GDM1 (cell line): ENCODE data around the gene GRK2.
"Not testable (repeated sequence)": the region's sequence is repeated elsewhere in the genome, so short reads cannot be mapped to it uniquely, and the experiment has no call there.

ENCODE experiments used
- DNase-seq: peaks from one replicate; lab custom pipeline; 2025; lab: John Stamatoyannopoulos, UW

GRK2 gene

DNA sequence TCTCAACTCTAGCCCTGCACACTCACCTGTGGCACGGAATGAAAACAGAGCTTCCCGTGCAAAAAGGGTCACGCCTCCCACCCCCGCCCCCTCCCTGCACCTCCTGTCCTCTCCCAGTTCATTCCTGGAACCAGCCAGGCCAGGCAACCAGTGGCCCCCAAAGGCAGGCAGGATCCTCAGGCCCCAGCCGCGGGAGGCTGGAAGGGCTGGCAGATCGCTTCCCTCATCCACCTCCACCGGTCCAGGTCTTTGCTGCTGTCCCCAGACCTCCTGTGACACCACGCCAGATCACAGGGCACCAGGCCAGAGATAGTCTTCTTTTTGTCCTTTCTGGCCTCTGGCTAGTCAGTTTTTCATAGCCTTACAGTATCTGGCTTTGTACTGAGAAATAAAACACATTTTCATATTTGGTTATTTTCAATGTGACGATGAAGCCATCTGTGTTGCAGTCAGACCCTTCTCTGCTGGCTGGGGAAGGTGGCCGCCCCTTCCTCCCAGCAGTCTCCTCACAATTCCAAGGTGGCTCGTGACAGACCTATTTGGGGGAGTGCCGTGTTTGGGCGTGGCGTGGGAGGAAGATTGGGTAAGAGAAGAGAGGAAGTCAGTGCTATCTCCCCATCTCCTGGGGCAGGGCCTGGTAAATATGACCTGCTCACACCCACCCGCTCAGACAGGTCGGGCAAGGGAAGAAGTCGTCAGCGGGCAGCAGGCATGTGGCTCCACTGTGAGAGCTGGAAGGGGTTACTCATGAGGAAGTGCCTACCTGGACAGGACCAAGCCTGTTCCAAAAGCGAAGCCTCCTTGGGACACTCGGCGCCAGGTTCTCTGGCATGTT lies 46.1 kb downstream of the GRK2 start:
- DNase-seq, result no peak

DNA sequence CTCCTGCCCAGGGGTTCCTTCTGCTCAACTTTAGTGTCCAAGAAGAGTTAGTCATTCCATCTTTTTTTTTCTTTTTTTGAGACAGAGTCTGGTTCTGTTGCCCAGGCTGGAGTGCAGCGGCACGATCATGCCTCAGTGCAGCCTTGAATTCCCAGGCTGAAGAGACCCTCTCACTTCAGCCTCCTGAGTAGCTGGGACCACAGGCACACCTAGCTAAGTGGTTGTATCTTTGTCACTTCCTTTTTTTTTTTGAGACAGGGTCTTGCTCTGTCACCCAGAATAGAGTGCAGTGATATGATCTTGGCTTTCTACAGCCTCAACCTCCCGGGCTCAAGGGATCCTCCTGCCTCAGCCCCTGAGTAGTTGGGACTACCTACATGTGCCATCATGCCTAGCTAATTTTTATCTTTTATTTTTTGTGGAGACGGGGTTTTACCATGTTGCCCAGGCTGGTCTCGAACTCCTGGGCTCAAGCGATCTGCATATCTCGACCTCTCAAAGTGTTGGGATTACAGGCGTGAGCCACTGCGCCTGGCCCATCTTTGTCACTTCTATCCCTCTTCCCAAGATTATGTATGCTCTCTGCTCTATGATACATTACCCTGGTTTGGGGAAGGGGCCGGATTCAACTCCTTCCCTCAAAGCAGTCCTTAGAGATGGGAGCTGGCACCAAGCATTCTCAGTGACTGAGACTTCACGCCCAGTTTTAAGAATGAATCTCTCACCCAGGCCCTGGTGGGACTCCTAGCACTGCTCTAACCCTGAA lies 47.0 kb downstream of the GRK2 start:
- no peak for DNase-seq

DNA sequence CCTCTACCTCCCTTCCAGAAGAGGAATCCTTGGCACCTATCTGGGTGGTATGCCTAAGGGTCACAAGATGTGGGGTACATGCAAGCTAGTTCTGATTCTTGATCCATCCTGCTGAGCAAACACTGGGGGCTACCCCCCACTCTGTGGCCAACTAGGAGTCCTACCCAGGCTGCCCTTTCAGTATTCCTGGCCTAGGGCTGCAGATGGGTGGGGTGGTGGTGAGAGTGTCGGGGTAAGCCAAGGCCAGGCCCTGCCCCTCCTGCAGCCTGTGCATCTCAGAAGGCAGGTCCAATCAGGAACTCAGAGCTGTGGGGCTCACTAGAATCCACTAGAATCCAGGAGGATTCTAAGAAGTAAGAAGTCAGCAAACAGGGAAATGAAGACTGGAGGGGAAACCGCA lies 47.9 kb downstream of the GRK2 start:
- DNase-seq, result no peak

DNA sequence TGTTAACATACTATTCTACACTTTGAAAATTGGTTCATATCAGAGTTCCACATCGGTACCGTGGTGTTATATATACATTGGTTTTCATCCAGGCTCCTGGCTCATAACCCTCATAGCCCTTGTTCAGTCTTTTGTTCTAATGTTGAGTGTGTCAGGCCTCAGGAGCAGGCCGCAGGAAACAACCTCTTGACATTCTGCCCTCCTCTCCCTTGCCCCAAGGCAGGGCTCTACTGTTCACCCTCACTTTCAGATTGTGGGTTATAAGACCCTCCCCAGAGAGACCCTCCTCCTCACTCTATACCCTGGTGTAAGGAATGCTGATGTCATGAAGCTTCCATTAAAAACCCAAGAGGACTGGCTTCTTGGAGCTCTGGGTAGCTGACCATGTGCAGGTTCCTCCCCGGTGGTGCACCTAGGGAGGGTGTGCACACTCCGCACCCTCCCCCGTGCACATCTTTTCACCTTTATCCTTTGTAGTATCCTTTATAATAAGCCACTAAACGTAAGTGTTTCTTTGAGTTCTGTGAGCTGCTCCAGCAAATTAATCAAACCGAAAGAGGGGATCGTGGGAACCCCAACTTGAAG lies 49.1 kb downstream of the GRK2 start:
- no peak for DNase-seq

DNA sequence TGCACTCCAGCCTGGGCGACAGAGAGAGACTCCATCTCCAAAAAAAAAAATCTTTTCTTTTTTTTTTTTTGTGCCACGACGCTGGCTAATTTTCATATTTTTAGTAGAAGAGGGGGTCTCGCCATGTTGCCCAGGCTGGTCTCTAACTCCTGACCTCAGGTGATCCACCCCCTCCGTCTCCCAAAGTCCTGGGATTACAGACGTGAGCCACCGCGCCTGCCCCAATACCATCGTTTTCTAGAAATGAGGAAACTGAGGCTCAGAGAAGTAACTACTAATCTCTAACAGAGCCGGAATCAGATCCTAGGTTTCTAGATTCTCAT lies 50.6 kb downstream of the GRK2 start:
- no peak for DNase-seq

DNA sequence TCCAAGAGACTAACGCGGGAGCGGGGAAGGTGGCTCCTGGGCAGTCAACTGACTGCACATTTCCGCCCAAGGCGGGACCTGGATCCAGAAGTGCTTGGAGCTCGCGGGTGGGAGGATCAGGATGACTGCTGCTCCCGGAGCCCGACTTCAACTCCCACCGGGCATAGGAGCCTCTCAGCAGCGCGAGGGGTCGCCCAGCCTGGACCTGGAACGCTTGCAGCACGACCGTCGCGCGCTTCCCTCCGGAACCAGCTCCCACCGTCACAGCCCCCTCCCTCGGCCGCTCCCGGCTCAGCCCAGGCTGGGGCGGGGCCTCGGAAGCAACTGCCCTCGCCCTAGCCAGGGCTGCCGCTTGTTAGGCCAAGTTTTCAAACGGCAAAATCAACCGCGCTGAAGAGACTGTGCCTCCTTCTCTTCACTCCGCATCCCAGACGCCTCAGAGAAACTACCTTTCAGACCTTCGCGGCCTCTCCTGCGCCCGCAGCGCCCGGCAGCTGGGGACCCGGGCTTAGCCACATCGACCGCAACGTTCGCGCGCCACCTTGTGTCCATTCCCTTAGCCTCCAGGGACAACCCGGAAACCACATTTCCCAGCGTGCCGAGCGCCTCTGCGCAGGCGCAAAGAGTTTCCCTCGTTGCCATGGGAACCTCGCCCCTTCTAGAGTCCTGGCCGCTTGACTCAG lies 51.1 kb downstream of the GRK2 start:
- peak; percentile 92 for DNase-seq

DNA sequence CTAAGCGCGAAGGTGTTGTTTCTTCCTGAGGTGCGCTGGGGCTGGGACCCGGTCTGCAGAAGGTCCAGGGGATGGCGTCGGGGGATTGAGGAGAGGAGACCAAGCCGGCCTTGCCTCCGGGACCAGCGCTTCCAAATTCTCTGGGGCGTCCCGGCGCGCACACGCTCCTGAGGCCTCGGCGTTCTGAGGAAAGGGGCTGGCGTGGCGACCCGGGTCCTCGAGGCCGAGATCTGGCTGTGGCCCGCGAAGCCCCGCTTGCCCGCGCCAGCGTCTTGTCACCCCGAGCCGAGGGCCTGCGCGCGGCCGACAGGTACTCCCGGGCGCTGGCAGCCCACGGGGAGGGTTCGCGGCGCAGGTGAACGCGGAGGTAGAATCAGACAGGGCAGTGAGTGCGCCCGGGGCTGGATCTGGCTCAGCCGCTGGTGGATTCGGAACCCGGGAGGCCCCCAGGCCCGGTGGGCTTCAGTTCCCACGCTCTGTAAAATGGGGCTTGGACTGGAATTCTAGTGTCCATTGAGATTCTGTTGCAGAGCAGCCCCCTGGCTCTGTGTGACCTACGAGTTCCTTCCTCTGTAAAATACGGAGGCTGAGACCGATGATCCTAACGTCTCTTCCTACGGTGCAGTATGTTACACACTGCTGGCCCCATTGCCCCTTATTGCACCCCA lies 51.7 kb downstream of the GRK2 start:
- no peak for DNase-seq

DNA sequence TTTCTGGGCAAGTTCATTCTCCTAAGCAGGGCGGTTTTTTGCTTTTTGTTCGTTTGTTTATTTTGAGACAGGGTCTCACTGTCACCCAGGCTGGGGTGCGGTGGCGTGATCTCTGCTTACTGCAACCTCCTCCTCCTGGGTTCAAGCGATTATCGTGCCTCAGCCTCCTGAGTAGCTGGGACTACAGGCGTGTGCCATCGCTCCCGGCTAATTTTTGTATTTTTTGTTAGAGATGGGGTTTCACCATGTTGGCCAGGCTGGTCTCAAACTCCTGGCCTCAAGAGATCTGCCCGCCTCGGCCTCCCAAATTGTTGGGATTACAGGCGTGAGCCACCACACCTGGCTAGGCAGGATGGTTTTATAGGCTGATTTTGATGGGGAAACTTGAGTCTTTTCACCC lies 52.6 kb downstream of the GRK2 start:
- not testable (repeated sequence) for DNase-seq

DNA sequence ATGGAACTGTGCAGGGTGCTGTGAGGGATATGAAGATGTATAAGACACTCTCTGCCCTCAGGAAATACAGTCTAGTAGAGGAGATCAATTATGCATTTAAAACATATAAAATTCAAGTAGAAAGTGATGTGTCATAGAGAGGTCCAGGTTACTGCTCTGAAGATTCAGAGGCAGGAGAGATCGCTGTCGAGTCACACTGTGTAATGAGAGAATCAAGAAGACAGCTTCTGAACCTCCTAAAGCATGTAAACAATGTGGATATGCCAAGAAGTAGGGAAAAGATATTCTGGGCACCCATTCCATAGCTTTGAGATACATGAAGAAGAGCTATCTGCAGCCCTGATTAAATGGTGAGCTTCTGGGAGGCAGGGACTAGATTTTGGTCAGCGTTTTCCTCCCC lies 53.7 kb downstream of the GRK2 start:
- no peak for DNase-seq

DNA sequence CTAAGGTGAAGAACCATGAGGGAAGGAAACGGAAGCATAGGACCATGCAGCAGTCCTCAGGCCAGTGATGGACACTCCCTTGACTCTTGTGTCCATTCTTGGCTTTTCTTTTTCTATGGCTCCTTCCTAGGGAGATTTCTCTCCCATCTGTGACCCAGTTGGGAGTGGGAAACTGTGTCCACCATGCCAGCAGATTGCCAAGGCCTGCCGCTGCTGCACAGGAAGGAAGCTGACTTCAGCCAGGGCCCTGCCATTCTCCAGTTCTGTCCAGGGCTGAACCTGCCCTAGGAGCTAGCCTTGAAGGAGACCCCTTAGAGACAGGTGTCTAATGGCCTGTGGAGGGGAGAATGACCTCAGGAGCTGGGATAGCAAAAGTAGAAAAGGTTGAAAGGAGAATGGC lies 54.4 kb downstream of the GRK2 start:
- no peak for DNase-seq

DNA sequence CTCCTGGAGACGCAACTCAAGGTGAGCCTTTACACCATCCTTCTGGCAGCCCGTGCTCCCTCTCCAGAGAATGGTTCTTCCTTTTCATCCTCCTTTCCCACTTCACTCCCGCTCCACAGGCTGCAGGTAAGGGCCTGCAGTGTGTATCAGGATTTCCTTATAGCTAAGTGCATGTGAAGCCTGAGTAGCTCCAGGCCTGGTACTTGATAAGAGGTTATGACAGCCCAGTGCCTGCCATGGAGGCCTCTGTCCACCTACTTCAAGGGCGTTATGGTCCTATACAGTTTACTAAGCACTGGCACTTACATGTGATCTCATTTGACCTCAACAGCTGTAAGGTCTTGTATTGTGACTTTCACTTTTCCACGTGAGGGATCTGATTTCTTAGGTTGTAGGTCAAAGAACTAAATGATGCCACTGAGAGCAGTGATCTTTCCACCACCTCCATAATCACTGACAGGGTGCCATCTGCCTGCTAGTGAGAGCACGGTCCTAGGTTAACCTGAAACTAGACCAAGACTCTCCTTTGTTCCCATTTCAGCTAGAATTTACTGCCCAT lies 55.1 kb downstream of the GRK2 start:
- no peak for DNase-seq

DNA sequence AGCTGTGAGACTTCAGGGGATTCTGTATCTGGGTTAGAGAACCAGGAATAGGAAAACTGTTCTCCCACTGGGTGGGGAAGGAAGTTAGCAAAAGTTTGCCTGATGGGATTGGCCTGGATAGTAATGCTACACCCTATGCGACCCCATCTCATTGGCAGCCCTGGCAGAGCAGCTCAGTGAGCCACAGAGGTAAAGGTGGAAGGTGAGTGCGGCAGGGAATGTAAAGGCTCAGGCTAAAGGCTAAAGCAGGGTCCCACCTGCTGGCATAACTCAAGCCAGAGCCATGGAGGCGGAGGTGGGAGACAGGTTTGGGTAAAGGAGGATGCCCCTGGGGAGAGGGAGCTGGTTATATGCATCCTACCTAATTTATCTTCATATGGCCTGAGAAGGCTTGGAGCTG lies 55.8 kb downstream of the GRK2 start:
- DNase-seq, result no peak

DNA sequence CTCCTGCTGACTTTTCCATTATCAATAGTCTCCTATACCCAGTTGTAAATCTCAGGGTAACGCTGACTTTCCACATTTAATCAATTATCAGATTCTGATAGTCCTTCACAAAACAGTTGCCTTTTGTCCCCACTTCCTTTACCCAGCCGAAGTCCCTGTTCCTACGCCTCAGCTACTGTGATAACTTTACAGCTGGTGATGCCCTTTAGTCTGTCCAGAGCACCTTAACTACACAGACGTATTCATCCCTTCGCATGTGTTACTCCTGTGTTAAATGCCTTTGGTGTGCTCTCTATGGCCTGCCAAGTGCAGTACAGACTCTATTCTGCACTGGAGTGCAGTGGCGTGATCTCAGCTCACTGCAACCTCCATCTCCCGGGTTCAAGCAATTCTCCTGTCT lies 57.3 kb downstream of the GRK2 start:
- DNase-seq, result no peak

DNA sequence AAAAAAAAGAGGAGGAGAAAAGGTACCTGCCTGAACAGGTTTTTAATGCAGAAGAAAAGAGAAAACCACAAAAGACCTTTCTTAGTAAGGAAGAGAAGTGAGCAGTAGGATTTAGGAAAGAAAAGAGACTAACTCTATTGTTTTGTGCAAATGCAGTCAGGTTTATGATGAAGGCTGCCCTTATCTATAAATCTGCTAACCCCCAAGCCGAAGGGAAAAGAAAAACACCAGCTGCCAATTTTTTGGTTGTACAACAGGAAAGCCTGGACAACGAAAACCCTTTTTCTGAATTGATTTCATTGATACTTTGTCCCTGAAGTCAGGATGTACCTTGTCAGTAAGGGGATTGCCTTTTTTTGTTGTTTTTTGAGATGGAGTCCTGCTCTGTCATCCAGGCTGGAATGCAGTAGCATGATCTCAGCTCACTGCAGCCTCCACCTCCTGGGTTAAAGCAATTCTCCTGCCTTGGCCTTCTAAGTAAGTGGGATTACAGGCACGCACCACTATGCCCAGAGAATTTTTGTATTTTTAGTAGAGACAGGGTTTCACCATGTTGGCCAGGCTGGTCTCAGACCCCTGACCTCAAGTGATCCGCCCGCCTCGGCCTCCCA lies 65.9 kb downstream of the GRK2 start:
- DNase-seq, result no peak
